SK-N-SH treated with all-trans-retinoic acid at 6 μM for 48 hours (cell line): Measurements from ENCODE around the gene TMEM151B.

Experiments
- ATAC-seq: fragments of 200-7000 bp; cut with Tn5 transposase; 3 replicates; pipeline ENCODE4 v1.9.1; 2020; ENCODE audit warnings: mild to moderate bottlenecking, moderate library complexity
- BACH2 ChIP-seq: fragments of 250-450 bp; sonication (Bioruptor Pico); IDR thresholded peaks from 2 replicates; pipeline ENCODE4 v1.9.0; 2021; ENCODE audit warnings: mild to moderate bottlenecking, borderline replicate concordance
- CSDC2 ChIP-seq: fragments of 250-450 bp; sonication (Bioruptor Pico); IDR thresholded peaks from 2 replicates; pipeline ENCODE4 v1.5.0; 2020; ENCODE audit warnings: mild to moderate bottlenecking, moderate library complexity
- GLIS3 ChIP-seq: fragments of 250-450 bp; sonication (Bioruptor Pico); IDR thresholded peaks from 2 replicates; pipeline ENCODE4 v1.5.0; 2020; ENCODE audit warnings: mild to moderate bottlenecking, moderate library complexity
- ISL1 ChIP-seq: fragments of 250-450 bp; sonication (Bioruptor Pico); IDR thresholded peaks from 2 replicates; pipeline ENCODE4 v2.1.2; 2022; ENCODE audit warnings: mild to moderate bottlenecking, moderate library complexity
- OSR1 ChIP-seq: fragments of 250-450 bp; sonication (Bioruptor Pico); IDR thresholded peaks from 2 replicates; pipeline ENCODE4 v1.8.0; 2022; ENCODE audit warnings: moderate library complexity, mild to moderate bottlenecking, inconsistent platforms
- PATZ1 ChIP-seq: fragments of 250-450 bp; sonication (Bioruptor Pico); IDR thresholded peaks from 2 replicates; pipeline ENCODE4 v1.8.0; 2020; ENCODE audit warnings: mild to moderate bottlenecking, moderate library complexity, borderline replicate concordance
- PPARA ChIP-seq: fragments of 250-450 bp; sonication (Bioruptor Pico); IDR thresholded peaks from 2 replicates; pipeline ENCODE4 v1.5.0; 2020; ENCODE audit warnings: mild to moderate bottlenecking, borderline replicate concordance
- RARB ChIP-seq: fragments of 250-450 bp; sonication (Bioruptor Pico); IDR thresholded peaks from 2 replicates; pipeline ENCODE4 v1.8.0; 2021; ENCODE audit warnings: mild to moderate bottlenecking, moderate library complexity
- TCF4 ChIP-seq: fragments of 250-450 bp; sonication (Bioruptor Pico); IDR thresholded peaks from 2 replicates; pipeline ENCODE4 v1.8.0; 2021; ENCODE audit warnings: mild to moderate bottlenecking, moderate library complexity, borderline replicate concordance
- TSHZ2 ChIP-seq: fragments of 250-450 bp; sonication (Bioruptor Pico); IDR thresholded peaks from 2 replicates; pipeline ENCODE4 v1.5.0; 2020; ENCODE audit warnings: mild to moderate bottlenecking, moderate library complexity
- ZFP3 ChIP-seq: fragments of 250-450 bp; sonication (Bioruptor Pico); IDR thresholded peaks from 2 replicates; pipeline ENCODE4 v1.5.0; 2020; ENCODE audit warnings: mild to moderate bottlenecking, moderate library complexity
- ZFP30 ChIP-seq: fragments of 450-650 bp; formaldehyde crosslinking; IDR thresholded peaks from 2 replicates; pipeline ENCODE4 v1.5.0; 2022; ENCODE audit warnings: mild to moderate bottlenecking, moderate library complexity
- ZNF70 ChIP-seq: fragments of 450-650 bp; formaldehyde crosslinking; IDR thresholded peaks from 2 replicates; pipeline ENCODE4 v1.5.0; 2020; ENCODE audit warnings: mild to moderate bottlenecking, moderate library complexity
- TF ChIP-seq, protein P1 (sequence below): fragments of 250-450 bp; sonication (Bioruptor Pico); IDR thresholded peaks from 2 replicates; pipeline ENCODE4 v1.5.1; 2020; ENCODE audit warnings: low read depth, mild to moderate bottlenecking, moderate library complexity
- TF ChIP-seq, protein P2 (sequence below): fragments of 250-450 bp; sonication (Bioruptor Pico); IDR thresholded peaks from 2 replicates; pipeline ENCODE4 v1.5.1; 2021; ENCODE audit warnings: mild to moderate bottlenecking, moderate library complexity
- TF ChIP-seq, protein P3 (sequence below): fragments of 250-450 bp; sonication (Bioruptor Pico); IDR thresholded peaks from 2 replicates; pipeline ENCODE4 v1.8.0; 2021; ENCODE audit warnings: low read depth, mild to moderate bottlenecking, moderate library complexity, borderline replicate concordance

The TMEM151B gene

DNA sequence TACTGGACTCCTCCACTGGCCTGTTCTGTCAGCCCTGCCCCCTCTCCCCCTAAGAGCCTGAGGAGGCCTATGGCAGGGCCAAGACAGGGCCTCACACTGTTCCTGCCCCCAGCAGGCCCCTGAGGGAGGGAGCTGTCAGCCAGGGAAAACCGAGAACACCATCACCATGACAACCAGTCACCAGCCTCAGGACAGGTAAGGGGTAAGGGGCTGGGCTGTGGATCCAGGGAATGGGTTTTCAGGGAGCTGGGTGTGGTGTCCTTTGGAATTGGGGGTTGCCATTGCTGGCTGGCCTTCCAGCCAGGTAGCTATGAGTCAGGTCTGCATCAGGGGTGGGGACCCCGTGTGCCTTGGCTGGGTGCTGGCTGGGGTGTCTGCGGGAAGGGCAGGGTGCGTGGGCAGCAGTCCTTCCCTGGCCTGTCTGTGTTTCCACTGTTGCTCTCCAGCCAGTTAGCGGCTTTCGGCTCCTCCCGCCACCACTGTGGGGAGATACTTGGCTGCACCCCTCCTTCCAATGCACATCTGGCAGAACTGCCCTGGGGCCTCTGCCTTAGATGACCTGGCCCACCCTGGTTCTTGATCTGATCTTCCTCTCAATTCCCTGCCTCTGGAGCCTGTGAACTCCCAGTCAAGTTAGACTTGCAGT, 43.0 kb upstream of the TMEM151B start:
- TF ChIP-seq OSR1 (CRISPR knock-in tag), result no peak
- TF ChIP-seq ISL1 (CRISPR knock-in tag), result no peak
- TF ChIP-seq TSHZ2 (CRISPR knock-in tag), result no peak
- TF ChIP-seq, protein P1, sequence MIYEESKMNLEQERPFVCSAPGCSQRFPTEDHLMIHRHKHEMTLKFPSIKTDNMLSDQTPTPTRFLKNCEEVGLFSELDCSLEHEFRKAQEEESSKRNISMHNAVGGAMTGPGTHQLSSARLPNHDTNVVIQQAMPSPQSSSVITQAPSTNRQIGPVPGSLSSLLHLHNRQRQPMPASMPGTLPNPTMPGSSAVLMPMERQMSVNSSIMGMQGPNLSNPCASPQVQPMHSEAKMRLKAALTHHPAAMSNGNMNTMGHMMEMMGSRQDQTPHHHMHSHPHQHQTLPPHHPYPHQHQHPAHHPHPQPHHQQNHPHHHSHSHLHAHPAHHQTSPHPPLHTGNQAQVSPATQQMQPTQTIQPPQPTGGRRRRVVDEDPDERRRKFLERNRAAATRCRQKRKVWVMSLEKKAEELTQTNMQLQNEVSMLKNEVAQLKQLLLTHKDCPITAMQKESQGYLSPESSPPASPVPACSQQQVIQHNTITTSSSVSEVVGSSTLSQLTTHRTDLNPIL, result no peak
- no peak for TF ChIP-seq PPARA (CRISPR knock-in tag)
- TF ChIP-seq, protein P2, sequence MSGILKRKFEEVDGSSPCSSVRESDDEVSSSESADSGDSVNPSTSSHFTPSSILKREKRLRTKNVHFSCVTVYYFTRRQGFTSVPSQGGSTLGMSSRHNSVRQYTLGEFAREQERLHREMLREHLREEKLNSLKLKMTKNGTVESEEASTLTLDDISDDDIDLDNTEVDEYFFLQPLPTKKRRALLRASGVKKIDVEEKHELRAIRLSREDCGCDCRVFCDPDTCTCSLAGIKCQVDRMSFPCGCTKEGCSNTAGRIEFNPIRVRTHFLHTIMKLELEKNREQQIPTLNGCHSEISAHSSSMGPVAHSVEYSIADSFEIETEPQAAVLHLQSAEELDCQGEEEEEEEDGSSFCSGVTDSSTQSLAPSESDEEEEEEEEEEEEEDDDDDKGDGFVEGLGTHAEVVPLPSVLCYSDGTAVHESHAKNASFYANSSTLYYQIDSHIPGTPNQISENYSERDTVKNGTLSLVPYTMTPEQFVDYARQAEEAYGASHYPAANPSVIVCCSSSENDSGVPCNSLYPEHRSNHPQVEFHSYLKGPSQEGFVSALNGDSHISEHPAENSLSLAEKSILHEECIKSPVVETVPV (CRISPR knock-in tag), result no peak
- no peak for TF ChIP-seq ZFP30 (CRISPR knock-in tag)
- TF ChIP-seq ZNF70 (CRISPR knock-in tag), result no peak
- no peak for TF ChIP-seq PATZ1 (CRISPR knock-in tag)
- no peak for TF ChIP-seq GLIS3 (CRISPR knock-in tag)
- TF ChIP-seq, protein P3, sequence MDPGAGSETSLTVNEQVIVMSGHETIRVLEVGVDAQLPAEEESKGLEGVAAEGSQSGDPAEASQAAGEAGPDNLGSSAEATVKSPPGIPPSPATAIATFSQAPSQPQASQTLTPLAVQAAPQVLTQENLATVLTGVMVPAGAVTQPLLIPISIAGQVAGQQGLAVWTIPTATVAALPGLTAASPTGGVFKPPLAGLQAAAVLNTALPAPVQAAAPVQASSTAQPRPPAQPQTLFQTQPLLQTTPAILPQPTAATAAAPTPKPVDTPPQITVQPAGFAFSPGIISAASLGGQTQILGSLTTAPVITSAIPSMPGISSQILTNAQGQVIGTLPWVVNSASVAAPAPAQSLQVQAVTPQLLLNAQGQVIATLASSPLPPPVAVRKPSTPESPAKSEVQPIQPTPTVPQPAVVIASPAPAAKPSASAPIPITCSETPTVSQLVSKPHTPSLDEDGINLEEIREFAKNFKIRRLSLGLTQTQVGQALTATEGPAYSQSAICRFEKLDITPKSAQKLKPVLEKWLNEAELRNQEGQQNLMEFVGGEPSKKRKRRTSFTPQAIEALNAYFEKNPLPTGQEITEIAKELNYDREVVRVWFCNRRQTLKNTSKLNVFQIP (CRISPR knock-in tag), result no peak
- TF ChIP-seq TCF4 (CRISPR knock-in tag), result no peak
- TF ChIP-seq CSDC2 (CRISPR knock-in tag), result no peak
- no peak for TF ChIP-seq RARB
- TF ChIP-seq, all 23 proteins: peak for 0
- no peak for ATAC-seq

GRCh38 chr6:44228031-44228430, 42.2 kb upstream of the TMEM151B start:
- no peak for TF ChIP-seq CSDC2 (CRISPR knock-in tag)
- no peak for TF ChIP-seq ISL1 (CRISPR knock-in tag)
- TF ChIP-seq, all 23 proteins: peak for 0
- no peak for ATAC-seq

DNA sequence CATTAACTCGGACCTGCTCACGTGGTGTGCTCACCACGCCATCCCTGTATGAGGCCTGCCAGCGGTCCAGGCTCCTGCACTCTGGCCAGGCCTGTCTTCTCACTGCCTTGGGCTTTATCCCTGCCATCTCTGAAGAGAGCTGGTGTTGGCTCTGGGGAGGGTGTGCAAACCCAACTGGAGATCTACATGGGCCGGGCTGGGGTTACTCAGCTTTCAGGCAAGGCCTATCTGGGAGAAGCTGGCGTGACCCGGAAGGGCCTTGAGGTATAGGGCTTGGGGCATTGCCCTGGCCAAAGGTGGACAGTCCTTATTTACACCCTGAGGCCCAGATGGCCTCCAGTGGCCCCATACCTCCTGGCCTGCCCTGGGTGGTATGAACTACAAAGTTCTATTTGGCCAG, 41.8 kb upstream of the TMEM151B start:
- no peak for ATAC-seq
- no peak for TF ChIP-seq RARB
- no peak for TF ChIP-seq BACH2 (CRISPR knock-in tag)
- TF ChIP-seq ISL1 (CRISPR knock-in tag), result no peak
- TF ChIP-seq, protein P2 (CRISPR knock-in tag), result no peak
- TF ChIP-seq TSHZ2 (CRISPR knock-in tag), result no peak
- no peak for TF ChIP-seq GLIS3 (CRISPR knock-in tag)
- TF ChIP-seq ZFP3 (CRISPR knock-in tag), result no peak
